Kidney tubule cell (primary cell): ENCODE measurements around the gene ZNF804B.
"Not testable (repeated sequence)": the region's sequence is repeated elsewhere in the genome, so short reads cannot be mapped to it uniquely, and the experiment has no call there.

Experiments
- DNase-seq: peaks from one replicate; pipeline ENCODE4 v3.0.0-alpha.2; 2018; ENCODE audit warnings: low spot score

Gene ZNF804B

DNA sequence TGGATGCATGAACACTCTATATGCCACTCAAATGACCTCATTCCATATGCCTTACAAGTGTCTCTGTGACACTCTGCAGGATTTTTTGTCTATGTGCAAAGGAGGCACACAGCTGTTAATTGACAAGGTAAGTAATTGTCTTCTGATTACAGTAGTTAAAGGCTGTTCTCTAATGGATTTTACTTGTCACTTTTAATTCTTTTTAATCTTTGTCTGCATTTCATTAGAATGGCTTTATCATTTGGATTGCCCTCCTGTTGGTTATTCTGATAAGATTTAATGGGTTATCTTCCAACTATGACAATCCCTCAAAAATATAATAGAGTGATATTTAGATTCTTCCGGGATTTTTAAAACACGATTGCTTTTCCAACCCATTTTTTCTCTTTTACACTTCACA, 326.1 kb downstream of the ZNF804B start:
- no peak for DNase-seq

GRCh38 chr7:89091550-89091949, 332.1 kb downstream of the ZNF804B start:
- no peak for DNase-seq

DNA sequence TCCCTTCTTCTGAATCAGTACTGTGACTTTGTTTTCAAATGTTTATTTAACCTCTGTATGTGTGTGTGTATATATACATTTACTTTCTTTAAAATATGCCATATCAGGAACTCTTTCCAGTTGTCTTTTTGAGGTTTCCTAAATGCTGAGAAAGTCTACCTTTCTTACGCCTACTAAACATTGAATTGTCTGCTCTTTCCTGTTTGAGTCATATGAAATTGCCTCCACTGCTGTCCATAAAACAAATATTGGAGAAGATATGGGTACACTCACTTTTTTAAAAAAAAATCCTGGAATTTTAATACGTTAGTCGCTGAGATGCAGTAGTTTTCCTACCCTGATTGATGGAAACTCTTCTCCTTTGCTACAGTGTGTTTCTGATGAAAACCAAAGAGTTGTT, 334.8 kb downstream of the ZNF804B start:
- DNase-seq: no peak

DNA sequence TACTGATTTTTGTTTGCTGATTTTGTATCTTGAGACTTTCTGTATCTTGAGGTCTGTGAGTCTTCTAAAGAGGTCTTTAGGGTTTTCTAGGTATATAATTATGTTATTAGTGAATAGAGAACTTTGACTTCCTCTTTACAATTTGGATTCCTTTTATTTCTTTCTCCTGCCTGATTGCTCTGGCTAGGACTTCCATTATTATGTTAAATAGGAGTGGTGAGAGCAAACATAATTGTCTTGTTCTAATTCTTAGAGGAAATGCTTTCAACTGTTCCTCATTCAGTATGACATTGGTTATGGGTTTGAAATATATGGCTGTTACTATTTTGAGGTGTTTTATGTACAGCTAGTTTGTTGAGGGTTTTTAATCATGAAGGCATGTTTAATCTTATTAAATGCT, 344.1 kb downstream of the ZNF804B start:
- no peak for DNase-seq

DNA sequence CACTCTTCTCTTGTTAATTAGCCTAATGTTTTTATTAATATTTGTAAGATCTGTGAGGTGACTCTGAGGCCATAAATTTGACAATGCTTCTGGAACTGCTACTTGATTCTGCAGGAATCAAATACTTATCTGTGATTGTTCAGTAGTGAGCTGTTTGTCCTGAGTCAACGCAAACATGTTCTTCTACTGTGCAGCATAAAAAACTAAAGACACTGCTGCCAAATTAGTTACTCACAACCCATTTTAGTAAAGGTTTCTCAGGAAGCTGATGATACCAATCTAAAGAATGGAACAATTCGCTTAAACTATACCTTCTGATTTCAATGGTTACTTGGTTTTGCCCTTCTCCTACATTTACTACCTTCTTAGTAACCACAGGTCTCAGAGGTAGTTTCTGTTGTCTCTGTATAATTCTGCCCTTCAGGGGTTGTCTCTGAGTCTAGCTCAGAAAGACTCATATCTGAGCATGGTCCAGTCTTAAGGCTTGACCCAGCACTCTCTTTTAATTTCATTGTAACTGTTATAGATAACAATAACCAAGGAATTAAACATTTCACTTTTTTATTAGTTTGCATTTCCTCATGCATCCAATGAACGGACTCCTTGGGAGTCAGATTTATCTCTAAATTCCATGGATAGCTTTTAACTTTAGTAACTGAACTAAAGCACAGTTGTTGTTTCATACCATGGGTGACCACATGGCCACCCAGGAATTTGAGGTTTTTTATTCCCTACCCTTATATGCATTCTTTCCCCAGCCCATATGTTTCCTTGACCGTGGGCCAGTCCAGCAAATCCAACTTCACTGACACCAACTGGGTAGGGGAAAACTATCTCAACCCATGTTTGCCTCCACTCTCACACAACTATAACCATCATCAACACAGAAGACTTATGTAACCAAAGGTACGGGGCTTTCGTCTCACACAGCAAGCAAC, 345.5 kb downstream of the ZNF804B start:
- no peak for DNase-seq

DNA sequence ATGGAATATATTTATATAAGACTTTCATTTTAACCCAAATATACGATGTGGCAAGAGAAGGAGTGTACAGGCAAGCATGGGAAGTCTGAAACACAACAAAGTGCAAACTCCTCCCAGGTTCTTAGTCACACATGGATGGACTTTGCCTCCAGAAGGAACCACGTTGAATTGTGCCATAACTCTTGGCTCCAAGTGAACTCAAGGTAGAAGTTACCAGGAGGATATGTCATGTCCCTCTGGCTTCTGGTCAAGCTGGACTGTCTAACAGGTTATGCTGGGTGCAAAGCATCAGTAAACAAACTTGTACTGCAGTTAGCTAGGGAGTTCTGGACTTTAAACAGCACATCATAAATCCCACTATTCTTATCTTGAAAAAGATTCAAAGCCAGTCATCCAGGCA, 364.4 kb downstream of the ZNF804B start:
- no peak for DNase-seq

GRCh38 chr7:89129600-89130375, 370.3 kb downstream of the ZNF804B start:
- DNase-seq: no peak

GRCh38 chr7:89133357-89133756, 373.9 kb downstream of the ZNF804B start:
- DNase-seq: no peak

DNA sequence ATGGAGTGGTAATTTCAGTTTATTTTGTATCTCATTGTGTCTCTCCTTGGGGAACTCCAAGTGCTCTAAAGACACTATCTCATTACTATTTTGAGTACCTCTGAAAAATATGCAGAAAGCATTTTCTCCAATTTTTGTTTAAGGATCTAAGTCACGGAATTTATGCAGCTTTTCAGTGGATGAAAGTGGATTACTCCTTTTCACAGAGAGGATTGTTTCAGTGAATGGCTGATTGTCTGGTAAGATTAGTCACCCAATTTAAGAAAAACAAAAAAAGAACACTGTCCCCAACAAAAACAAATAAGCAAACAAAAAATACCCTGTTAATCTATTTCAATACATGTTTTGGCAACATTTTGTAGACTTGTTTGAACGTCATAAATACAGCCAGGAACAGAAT, 374.3 kb downstream of the ZNF804B start:
- DNase-seq: no peak

DNA sequence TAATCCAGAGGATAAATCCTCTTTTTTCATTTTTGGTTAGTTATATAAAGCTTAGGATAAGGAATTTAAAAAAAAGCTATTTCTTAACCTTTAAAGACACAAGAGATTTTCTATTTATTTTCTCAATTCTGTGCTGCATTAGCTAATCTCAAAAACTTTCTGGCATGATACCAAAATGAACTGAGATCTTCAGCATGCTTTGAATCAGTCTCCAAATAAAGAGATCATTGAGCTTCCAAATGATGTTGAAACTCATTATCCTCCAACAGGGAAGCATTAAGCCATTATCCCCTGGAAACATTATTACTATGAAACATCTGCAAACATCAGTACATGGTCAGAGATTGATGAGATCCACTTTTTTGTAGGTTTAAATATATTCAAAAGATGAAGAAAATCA, 386.3 kb downstream of the ZNF804B start:
- no peak for DNase-seq

GRCh38 chr7:89160107-89160506, 400.6 kb downstream of the ZNF804B start:
- DNase-seq: no peak

DNA sequence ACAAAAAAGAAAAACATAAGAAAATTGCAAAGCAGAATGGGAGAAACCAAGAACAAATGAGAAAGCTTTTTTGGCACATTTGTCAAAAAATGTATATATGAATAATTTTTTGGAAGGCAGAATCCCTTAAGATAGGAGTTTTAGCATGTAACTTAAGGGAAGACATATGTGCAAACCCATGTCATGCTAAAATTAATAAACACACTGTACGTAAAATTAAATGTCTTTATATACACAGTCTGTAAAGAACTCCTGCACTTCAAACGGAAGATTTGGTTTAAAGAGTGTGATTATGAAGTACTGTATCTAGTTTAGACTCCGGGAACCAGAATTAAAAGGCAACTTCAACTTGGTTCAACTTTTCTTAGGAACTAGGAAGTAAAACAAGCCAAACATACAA, 405.9 kb downstream of the ZNF804B start:
- no peak for DNase-seq

DNA sequence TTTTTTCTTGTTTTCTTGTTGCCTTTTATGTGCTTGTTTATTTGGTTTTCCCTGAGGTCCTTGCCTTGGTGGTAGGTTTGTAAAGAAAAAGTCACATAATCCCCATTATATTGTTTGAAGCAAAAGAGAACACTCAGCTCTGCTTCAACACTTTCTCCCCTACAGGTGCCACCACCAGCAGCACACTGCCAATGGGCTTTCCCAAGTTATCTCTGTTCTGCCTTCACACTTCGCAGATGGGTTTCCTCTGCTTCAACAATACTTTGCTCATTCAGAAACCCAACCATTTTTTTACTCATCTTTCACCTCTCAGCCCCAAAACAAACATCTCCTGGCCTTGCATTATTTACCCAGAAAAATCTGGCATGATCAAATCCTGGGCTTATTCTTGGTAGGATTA, 411.1 kb downstream of the ZNF804B start:
- DNase-seq: no peak

- DNase-seq: no peak
Observed at GRCh38 chr7:89182116-89182515, 422.6 kb downstream of the ZNF804B start.

DNA sequence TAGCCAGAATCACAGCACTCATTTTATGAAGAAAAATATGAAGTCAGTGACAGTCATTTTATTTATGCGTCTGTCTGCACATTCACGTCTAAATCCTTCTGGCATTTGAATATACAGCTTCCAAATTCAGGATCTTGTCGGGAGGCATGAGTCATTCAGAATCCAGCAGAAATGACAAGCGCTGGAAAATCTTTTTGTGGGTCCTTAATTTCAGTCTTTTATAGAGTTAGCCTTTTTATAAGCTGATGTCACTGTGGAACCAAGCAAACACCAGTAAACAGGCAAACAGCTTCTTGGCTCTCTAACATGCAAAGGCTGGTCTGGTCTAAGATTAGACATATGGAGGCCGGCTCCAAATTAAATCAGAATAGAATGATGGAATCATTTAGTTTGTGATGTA, 424.2 kb downstream of the ZNF804B start:
- DNase-seq: no peak

- no peak for DNase-seq
Observed at GRCh38 chr7:89200758-89201157, 441.3 kb downstream of the ZNF804B start.

DNA sequence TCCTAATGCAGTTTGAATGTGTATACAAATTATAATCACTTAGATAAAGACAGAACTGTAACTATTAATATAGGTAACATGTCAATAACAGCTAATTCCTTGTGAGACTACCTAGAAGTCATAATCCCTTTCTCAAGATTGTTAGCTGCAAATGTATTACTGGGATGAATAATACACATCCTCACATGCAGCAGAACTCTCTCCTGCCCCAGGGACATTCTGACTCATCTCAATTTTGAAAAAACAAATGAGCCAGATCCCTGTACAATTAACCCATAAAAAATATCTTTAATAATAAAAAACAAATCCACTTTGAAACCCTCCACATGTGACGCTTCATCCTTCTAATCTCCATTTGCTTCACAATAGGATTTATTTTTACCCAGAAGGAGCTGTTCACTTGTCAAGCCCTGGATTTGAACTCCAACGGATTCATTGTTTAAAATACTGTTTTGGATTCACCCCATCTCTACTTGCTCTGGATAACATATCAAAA, 464.4 kb downstream of the ZNF804B start:
- DNase-seq: no peak

DNA sequence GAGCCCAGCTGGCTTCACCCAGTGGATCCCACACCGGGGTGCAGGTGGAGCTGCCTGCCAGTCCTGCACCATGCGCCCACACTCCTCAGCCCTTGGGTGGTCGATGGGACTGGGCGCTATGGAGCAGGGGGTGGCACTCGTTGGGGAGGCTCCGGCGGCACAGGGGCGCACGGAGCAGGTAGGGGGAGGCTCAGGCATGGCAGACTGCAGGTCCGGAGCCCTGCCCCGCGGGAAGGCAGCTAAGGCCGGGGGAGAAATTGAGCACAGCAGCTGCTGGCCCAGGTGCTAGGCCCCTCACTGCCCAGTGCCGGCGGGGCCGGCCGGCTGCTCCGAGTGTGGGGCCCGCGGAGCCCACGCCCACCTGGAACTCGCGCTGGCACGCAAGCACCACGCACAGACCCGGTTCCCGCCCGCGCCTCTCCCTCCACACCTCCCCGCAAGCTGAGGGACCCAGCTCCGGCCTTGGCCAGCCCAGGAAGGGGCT, 469.2 kb downstream of the ZNF804B start:
- not testable (repeated sequence) for DNase-seq

GRCh38 chr7:89238156-89238555, 478.7 kb downstream of the ZNF804B start:
- peak; percentile 7 for DNase-seq

DNA sequence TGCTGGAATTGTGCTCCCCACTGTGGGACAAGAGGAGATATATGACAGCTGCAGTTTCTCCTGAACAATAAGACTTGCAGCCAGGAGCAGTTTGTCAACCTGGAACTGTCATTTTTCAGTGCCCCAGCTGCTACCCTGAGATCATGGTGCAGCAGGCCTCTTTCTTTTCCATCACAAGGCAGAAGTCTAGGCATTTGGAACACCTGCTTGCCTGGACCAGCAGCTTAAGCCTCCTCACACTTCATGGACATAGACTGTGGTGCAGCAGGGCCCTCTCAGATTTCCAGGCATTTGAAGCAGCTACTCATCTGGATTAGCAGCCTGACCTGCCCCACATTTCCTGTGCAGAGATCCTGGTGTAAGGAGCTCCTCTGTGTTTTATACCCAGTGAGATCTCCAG, 486.7 kb downstream of the ZNF804B start:
- DNase-seq: no peak

- no peak for DNase-seq
Observed at GRCh38 chr7:89247207-89247606, 487.7 kb downstream of the ZNF804B start.

- DNase-seq: no peak
Observed at GRCh38 chr7:89259085-89259484, 499.6 kb downstream of the ZNF804B start.

DNA sequence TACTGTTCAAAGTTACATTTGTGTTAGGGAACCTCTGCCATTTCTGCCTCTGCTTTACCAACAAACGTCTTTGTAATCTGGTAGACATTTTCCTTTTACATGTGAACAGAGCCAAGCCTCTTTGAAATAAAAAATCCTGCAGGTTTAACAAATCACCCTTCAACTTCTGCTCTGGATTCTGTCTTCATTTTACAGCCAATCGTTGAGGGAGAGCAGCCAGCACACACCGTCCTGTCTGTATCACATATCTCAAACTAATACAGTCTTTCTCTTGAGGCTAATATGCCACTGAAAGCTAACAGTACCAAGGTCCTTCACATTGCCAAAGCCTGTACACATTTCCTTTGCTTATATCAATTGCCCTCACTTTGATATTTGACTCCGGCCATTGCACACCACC, 504.6 kb downstream of the ZNF804B start:
- DNase-seq: no peak
